Measurements from ENCODE around the gene OPCML. TPM values are rescaled to one million over a fixed set of nuclear protein-coding genes. Genes with fewer than 3 reads are reported as not detected.

Gene OPCML
- total and polyA plus RNA-seq, 2 donors (not counting 1 experiment from before 2014, with no cell fraction given): not detected

DNA sequence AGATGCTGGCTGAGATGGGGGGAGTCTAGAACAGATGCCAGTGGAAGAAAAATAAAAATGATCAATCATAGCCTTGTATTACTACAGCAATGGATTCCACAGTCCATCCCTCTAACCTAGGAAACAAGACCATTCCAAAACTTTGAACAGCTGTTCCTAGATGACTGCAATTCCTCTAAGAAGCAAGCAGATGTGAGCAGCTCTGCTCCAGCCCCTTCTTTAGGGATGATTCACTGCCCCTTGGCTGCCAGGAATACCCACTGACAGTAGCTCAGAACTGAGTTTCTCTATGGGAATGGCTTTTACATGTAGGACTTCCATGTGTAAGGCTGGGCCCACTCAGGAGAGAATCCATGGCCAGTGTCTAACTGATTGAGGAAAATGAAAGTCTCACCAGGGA, 943.9 kb downstream of the OPCML start:
- intact Hi-C loops (cut with micrococcal nuclease): no loop called here
- Histone ChIP-seq H2AFZ (ENCODE audit: insufficient read depth, low read depth, low read length, poor library complexity, severe bottlenecking) (no peak overlapping the region), H3K4me3 (ENCODE audit: control extremely low read depth in 1 of 5, extremely low read depth in 1 of 5, insufficient read depth in 1 of 5, low read depth in 2 of 5, low read length in 4 of 5) (no peak overlapping the region), H3K27ac (ENCODE audit: low read length in 2 of 2) (no peak overlapping the region), H3K79me2 (ENCODE audit: control insufficient read depth, insufficient read depth, low read length) (no peaks in the 10 kb centered on the region), H3K4me2 (replicated peaks; ENCODE audit: low read depth, low read length, poor library complexity, severe bottlenecking) (no peak overlapping the region), H3K36me3 (replicated peaks in 1 of 2; ENCODE audit: control extremely low read depth in 1 of 2, control insufficient read depth in 1 of 2, extremely low read depth in 1 of 2, insufficient read depth in 2 of 2, low read length in 1 of 2) (no peaks in the 10 kb centered on the region), H3K9me3 (ENCODE audit: control extremely low read depth in 1 of 3, control insufficient read depth in 2 of 3, insufficient read depth in 1 of 3, low read length in 2 of 3) (no peaks in the 10 kb centered on the region), H3K4me1 (ENCODE audit: control insufficient read depth in 2 of 2, insufficient read depth in 2 of 2, low read length in 2 of 2) (no peaks in the 10 kb centered on the region), H3K9ac (ENCODE audit: low read length) (no peak overlapping the region), H3K27me3 (replicated peaks in 1 of 4; ENCODE audit: control extremely low read depth in 1 of 4, control insufficient read depth in 3 of 4, insufficient read depth in 4 of 4, low read length in 3 of 4) (no peaks in the 10 kb centered on the region), H4K20me1 (ENCODE audit: control insufficient read depth, insufficient read depth, low read length, poor library complexity, severe bottlenecking) (no peaks in the 10 kb centered on the region)
- ATAC-seq (ENCODE audit: low read depth) (no peak), DNase-seq (no peak)
- ChIA-PET POLR2A (no interaction called here), CTCF (no interaction called here)
- Mint-ChIP-seq H3K27me3 (no peaks in the 10 kb centered on the region), H3K9me3 (ENCODE audit: insufficient read depth) (peaks cover 2% of the 10 kb centered on the region), H3K27ac (no peak overlapping the region), H3K4me1 (no peaks in the 10 kb centered on the region), H3K4me3 (no peak overlapping the region)
- TF ChIP-seq EZH2 (IDR thresholded peaks at IDR 0.05; ENCODE audit: borderline replicate concordance, insufficient read depth, low read depth, low read length, poor library complexity, severe bottlenecking): no peak
- TF ChIP-seq, protein P1, sequence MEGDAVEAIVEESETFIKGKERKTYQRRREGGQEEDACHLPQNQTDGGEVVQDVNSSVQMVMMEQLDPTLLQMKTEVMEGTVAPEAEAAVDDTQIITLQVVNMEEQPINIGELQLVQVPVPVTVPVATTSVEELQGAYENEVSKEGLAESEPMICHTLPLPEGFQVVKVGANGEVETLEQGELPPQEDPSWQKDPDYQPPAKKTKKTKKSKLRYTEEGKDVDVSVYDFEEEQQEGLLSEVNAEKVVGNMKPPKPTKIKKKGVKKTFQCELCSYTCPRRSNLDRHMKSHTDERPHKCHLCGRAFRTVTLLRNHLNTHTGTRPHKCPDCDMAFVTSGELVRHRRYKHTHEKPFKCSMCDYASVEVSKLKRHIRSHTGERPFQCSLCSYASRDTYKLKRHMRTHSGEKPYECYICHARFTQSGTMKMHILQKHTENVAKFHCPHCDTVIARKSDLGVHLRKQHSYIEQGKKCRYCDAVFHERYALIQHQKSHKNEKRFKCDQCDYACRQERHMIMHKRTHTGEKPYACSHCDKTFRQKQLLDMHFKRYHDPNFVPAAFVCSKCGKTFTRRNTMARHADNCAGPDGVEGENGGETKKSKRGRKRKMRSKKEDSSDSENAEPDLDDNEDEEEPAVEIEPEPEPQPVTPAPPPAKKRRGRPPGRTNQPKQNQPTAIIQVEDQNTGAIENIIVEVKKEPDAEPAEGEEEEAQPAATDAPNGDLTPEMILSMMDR (IDR thresholded peaks at IDR 0.05): no peak

DNA sequence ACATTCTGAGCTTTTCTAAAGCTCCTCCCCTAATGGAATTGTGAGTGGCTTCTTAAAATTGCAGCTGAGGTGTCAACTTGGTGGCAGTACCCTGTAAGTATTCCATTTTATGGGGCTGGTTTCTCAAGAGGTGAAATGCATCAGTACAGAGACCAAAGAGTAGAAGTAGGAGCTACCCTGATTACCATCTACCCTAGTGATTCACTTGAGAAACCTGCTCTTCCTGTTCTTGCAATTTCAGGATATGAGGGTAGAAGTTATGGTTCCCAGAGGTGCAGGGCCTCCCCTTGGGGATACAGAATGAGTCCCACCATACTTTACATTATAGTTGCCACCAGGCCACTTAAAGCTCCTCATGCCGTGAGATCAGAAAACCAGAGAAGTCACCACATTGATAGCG, 944.6 kb downstream of the OPCML start:
- H3K4me3 Mint-ChIP-seq: no peak overlapping the region
- WGBS (ENCODE audit: insufficient coverage): 60% methylated on average over 2 of the region's 2 CpGs
- H2AFZ ChIP-seq (ENCODE audit: insufficient read depth, low read depth, low read length, poor library complexity, severe bottlenecking): no peak overlapping the region
- H3K4me1 ChIP-seq (ENCODE audit: control insufficient read depth in 2 of 2, insufficient read depth in 2 of 2, low read length in 2 of 2): no peaks in the 10 kb centered on the region
- no peak overlapping the region for H3K4me3 ChIP-seq (ENCODE audit: control extremely low read depth in 1 of 5, extremely low read depth in 1 of 5, insufficient read depth in 1 of 5, low read depth in 2 of 5, low read length in 4 of 5)
- no peaks in the 10 kb centered on the region for H3K27me3 ChIP-seq (replicated peaks in 1 of 4; ENCODE audit: control extremely low read depth in 1 of 4, control insufficient read depth in 3 of 4, insufficient read depth in 4 of 4, low read length in 3 of 4)
- ChIA-PET POLR2A (no interaction called here), CTCF (no interaction called here)
- no peak overlapping the region for H3K4me2 ChIP-seq (replicated peaks; ENCODE audit: low read depth, low read length, poor library complexity, severe bottlenecking)
- no peak overlapping the region for H3K27ac ChIP-seq (ENCODE audit: low read length in 2 of 2)
- H3K36me3 ChIP-seq (replicated peaks in 1 of 2; ENCODE audit: control extremely low read depth in 1 of 2, control insufficient read depth in 1 of 2, extremely low read depth in 1 of 2, insufficient read depth in 2 of 2, low read length in 1 of 2): no peaks in the 10 kb centered on the region
- TF ChIP-seq EZH2 (IDR thresholded peaks at IDR 0.05; ENCODE audit: borderline replicate concordance, insufficient read depth, low read depth, low read length, poor library complexity, severe bottlenecking): no peak
- TF ChIP-seq, protein P1 (IDR thresholded peaks at IDR 0.05): no peak
- ATAC-seq (ENCODE audit: low read depth): no peak
- no peaks in the 10 kb centered on the region for H3K79me2 ChIP-seq (ENCODE audit: control insufficient read depth, insufficient read depth, low read length)
- no peaks in the 10 kb centered on the region for H3K27me3 Mint-ChIP-seq
- intact Hi-C loops (cut with micrococcal nuclease): no loop called here
- H4K20me1 ChIP-seq (ENCODE audit: control insufficient read depth, insufficient read depth, low read length, poor library complexity, severe bottlenecking): no peaks in the 10 kb centered on the region
- H3K9ac ChIP-seq (ENCODE audit: low read length): no peak overlapping the region
- peaks cover 2% of the 10 kb centered on the region for H3K9me3 Mint-ChIP-seq (ENCODE audit: insufficient read depth)
- H3K27ac Mint-ChIP-seq: no peak overlapping the region
- no peaks in the 10 kb centered on the region for H3K4me1 Mint-ChIP-seq
- no peaks in the 10 kb centered on the region for H3K9me3 ChIP-seq (ENCODE audit: control extremely low read depth in 1 of 3, control insufficient read depth in 2 of 3, insufficient read depth in 1 of 3, low read length in 2 of 3)
- DNase-seq: no peak
